PC-3 (cell line): ENCODE data around the gene ATP5MG. TPM values are rescaled to one million over a fixed set of nuclear protein-coding genes. Genes with fewer than 3 reads are reported as not detected.

Experiments used
- ATAC-seq: fragments of 200-7000 bp; cut with Tn5 transposase; 2 replicates; pipeline ENCODE4 v1.9.1; 2020; ENCODE audit warnings: mild to moderate bottlenecking, moderate library complexity
- BruUV-seq: library from RNA; stranded (reverse); fragments of 400-500 nt; replicated peaks from 2 replicates; lab custom pipeline; 2021; lab: Mats Ljungman, UMichigan
- CTCF ChIA-PET: fragments of 300-600 bp; sonication (Branson Sonifier 250); formaldehyde crosslinking; loops from one replicate; lab custom pipeline; 2022; ENCODE audit warnings: antibody characterized with exemption; lab: Charles Lee
- POLR2A ChIA-PET: fragments of 300-600 bp; sonication (Branson Sonifier 250); formaldehyde crosslinking; loops from one replicate; lab custom pipeline; 2022; ENCODE audit warnings: antibody characterized with exemption; ENCODE audit not compliant: unreplicated experiment; lab: Charles Lee
- DNase-seq: peaks from one replicate; pipeline ENCODE4 v3.0.0-alpha.2; 2015
- H2AFZ ChIP-seq: fragments of 300-600 bp; sonication (generic); 2 replicates; pipeline ENCODE4 v1.6.0; 2016; ENCODE audit warnings: antibody characterized with exemption, low read length
- H3F3A ChIP-seq: fragments of 300-600 bp; sonication (generic); one replicate; pipeline ENCODE4 v1.6.0; 2017; ENCODE audit warnings: antibody characterized with exemption, low read length, control low read depth, mild to moderate bottlenecking; ENCODE audit not compliant: unreplicated experiment
- H3K27ac ChIP-seq: fragments of 300-600 bp; sonication (generic); 2 replicates; pipeline ENCODE4 v1.5.1; 2016; ENCODE audit warnings: mild to moderate bottlenecking, low read length
- H3K27me3 ChIP-seq: fragments of 300-600 bp; sonication (generic); 2 replicates; pipeline ENCODE4 v1.6.1; 2016; ENCODE audit warnings: low read length, mixed read lengths
- H3K36me3 ChIP-seq: fragments of 300-600 bp; sonication (generic); 2 replicates; pipeline ENCODE4 v1.6.1; 2016; ENCODE audit warnings: low read depth, mixed run types, low read length, mixed read lengths
- H3K4me1 ChIP-seq: fragments of 300-600 bp; sonication (generic); 2 replicates; pipeline ENCODE4 v1.5.1; 2016; ENCODE audit warnings: low read length; ENCODE audit not compliant: insufficient read depth
- H3K4me2 ChIP-seq: fragments of 300-600 bp; sonication (generic); 2 replicates; pipeline ENCODE4 v1.6.0; 2016; ENCODE audit warnings: low read length
- H3K4me3 ChIP-seq: fragments of 300-600 bp; sonication (generic); 2 replicates; pipeline ENCODE4 v1.5.1; 2016; ENCODE audit warnings: mild to moderate bottlenecking, low read length, mixed read lengths
- H3K79me2 ChIP-seq: fragments of 300-600 bp; sonication (generic); 2 replicates; pipeline ENCODE4 v1.6.1; 2017; ENCODE audit warnings: low read length, mixed read lengths
- H3K9ac ChIP-seq: fragments of 300-600 bp; sonication (generic); 2 replicates; pipeline ENCODE4 v1.6.0; 2016; ENCODE audit warnings: mild to moderate bottlenecking, low read length
- H3K9me2 ChIP-seq: fragments of 300-600 bp; sonication (generic); replicated peaks from 2 replicates; pipeline ENCODE4 v1.6.1; 2016; ENCODE audit warnings: mixed run types, low read length, mixed read lengths
- H3K9me3 ChIP-seq: fragments of 300-600 bp; sonication (generic); 2 replicates; pipeline ENCODE4 v1.6.1; 2016; ENCODE audit warnings: low read length, mixed read lengths
- H4K20me1 ChIP-seq: fragments of 300-600 bp; sonication (generic); 2 replicates; pipeline ENCODE4 v1.6.1; 2016; ENCODE audit warnings: low read length, mixed read lengths
- EZH2 ChIP-seq: fragments of 300-600 bp; sonication (generic); IDR thresholded peaks from one replicate; pipeline ENCODE4 v1.6.1; 2017; ENCODE audit warnings: antibody characterized with exemption, mild to moderate bottlenecking, low read length; ENCODE audit not compliant: unreplicated experiment
- EZH2phosphoT487 ChIP-seq: fragments of 300-600 bp; sonication (generic); IDR thresholded peaks from 2 replicates; pipeline ENCODE4 v1.6.1; 2018; ENCODE audit warnings: mild to moderate bottlenecking, antibody characterized with exemption, low read length, borderline replicate concordance
- intact Hi-C: fragments of 100-400 bp; cut with micrococcal nuclease; formaldehyde crosslinking; loops from 2 replicates; pipeline ENCODE4 v1.9.0; 2023
- total RNA-seq: library from RNA; depleted of rRNA; stranded (reverse); fragments of >200 nt; gene quantifications from 2 replicates; pipeline ENCODE4 v1.2.3, GENCODE V29; 2014
- TF ChIP-seq, protein P1 (sequence below): fragments of 300-600 bp; sonication (generic); conservative IDR thresholded peaks from 2 replicates; pipeline ENCODE4 v1.5.1; 2017; ENCODE audit warnings: antibody characterized with exemption, low read depth, mild to moderate bottlenecking, low read length

The ATP5MG gene
- total RNA-seq, 1 experiment from 2014 or later = 375 TPM

DNA sequence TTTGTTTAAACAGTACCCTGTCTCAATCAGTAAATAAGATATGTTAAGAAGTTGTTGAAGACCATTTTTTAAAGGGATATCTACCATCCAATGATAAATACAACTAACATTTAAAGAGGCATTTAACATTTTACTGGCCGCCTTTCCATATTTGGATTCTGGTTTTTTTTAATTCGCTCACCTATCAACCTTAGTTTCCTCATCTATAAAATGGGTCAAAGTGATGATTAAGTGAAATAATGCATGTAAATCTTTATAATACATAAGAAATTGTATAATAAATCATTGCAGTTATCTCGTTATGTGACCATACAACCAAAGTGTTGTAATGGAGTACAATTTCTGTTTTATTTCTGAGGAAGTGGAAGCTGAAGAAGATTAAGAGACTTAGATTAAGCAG lies 17.7 kb upstream of the ATP5MG start:
- TF ChIP-seq EZH2phosphoT487 (no peak), EZH2 (no peak)
- TF ChIP-seq, protein P1, sequence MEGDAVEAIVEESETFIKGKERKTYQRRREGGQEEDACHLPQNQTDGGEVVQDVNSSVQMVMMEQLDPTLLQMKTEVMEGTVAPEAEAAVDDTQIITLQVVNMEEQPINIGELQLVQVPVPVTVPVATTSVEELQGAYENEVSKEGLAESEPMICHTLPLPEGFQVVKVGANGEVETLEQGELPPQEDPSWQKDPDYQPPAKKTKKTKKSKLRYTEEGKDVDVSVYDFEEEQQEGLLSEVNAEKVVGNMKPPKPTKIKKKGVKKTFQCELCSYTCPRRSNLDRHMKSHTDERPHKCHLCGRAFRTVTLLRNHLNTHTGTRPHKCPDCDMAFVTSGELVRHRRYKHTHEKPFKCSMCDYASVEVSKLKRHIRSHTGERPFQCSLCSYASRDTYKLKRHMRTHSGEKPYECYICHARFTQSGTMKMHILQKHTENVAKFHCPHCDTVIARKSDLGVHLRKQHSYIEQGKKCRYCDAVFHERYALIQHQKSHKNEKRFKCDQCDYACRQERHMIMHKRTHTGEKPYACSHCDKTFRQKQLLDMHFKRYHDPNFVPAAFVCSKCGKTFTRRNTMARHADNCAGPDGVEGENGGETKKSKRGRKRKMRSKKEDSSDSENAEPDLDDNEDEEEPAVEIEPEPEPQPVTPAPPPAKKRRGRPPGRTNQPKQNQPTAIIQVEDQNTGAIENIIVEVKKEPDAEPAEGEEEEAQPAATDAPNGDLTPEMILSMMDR = no peak
- no peaks in the 10 kb centered on the region for H3K9me3 ChIP-seq
- no peak overlapping the region for H3K4me3 ChIP-seq
- H3K9ac ChIP-seq = no peak overlapping the region
- ATAC-seq = no peak
- H2AFZ ChIP-seq = no peak overlapping the region
- ChIA-PET POLR2A (no interaction called here), CTCF (no interaction called here)
- H3K36me3 ChIP-seq = peaks cover 78% of the 10 kb centered on the region
- DNase-seq = no peak
- no peaks in the 10 kb centered on the region for H3F3A ChIP-seq
- H3K4me1 ChIP-seq = no peaks in the 10 kb centered on the region
- intact Hi-C loops = no loop called here
- H3K27me3 ChIP-seq = no peaks in the 10 kb centered on the region
- no TSS peak for BruUV-seq
- H4K20me1 ChIP-seq = no peaks in the 10 kb centered on the region
- H3K4me2 ChIP-seq = no peak overlapping the region
- H3K9me2 ChIP-seq = no peaks in the 10 kb centered on the region
- H3K79me2 ChIP-seq = no peaks in the 10 kb centered on the region
- H3K27ac ChIP-seq = no peak overlapping the region

DNA sequence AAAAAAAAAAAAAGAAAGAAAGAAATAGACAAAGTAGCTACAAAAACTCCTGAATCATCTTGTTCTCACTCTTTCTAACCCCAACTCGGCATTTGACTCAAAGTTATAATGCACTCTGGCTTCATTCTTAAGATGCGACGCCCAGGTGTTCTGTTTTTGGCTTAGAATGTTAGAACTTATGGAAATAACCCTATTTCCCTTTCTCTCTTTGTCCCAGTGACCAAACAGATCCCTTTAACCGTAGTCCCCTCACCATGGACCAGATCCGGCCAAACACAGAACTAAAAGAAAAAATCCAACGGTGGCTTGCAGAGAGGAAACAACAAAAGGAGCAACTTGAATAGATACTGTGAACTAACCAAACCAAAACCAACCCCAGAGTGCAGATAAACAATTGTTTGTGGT lies 5.3 kb upstream of the ATP5MG start:
- H3K4me3 ChIP-seq = no peak overlapping the region
- ChIA-PET CTCF (no interaction called here), POLR2A (no interaction called here)
- H3K9me3 ChIP-seq = no peaks in the 10 kb centered on the region
- H4K20me1 ChIP-seq = no peaks in the 10 kb centered on the region
- 0 out of 2 replicates have a peak, but pooled peaks cover 6% of the 10 kb centered on the region for H3K4me1 ChIP-seq
- no peak for ATAC-seq
- TF ChIP-seq EZH2phosphoT487 = no peak
- TF ChIP-seq EZH2 = no peak
- TF ChIP-seq, protein P1 = no peak
- H3F3A ChIP-seq = peaks cover 3% of the 10 kb centered on the region
- BruUV-seq = no TSS peak
- intact Hi-C loops = no loop called here
- H3K9ac ChIP-seq = no peak overlapping the region
- H3K27ac ChIP-seq = no peak overlapping the region
- 0 out of 2 replicates have a peak, but pooled peaks cover 4% of the 10 kb centered on the region for H3K79me2 ChIP-seq
- peaks cover 36% of the 10 kb centered on the region for H3K36me3 ChIP-seq
- no peaks in the 10 kb centered on the region for H3K27me3 ChIP-seq
- no peak overlapping the region for H3K4me2 ChIP-seq
- no peak for DNase-seq
- H2AFZ ChIP-seq = no peak overlapping the region
- no peaks in the 10 kb centered on the region for H3K9me2 ChIP-seq

DNA sequence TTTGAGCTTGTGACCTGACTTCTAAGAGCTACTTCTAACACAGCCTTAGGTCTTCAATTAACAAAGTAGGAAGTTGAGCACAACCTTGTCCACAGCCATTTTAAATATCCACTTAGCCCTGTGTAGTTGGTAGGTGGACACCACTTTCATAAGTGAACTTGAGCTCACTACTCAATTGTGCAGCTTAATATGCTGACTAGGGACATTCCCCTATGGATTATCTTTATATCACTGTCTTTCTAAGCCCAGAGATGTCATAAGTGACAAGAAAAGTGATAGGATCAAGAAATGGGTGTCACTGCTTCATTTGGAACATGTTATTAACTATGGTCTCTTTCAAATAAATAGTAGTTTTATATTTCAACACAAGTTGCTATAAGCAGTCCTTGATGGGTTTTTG lies 4.0 kb upstream of the ATP5MG start:
- Histone ChIP-seq H3K9me3 (no peaks in the 10 kb centered on the region), H3K9ac (no peak overlapping the region), H3K4me3 (no peak overlapping the region), H3K4me1 (0 out of 2 replicates have a peak, but pooled peaks cover 6% of the 10 kb centered on the region), H3K9me2 (no peaks in the 10 kb centered on the region), H3K27me3 (no peaks in the 10 kb centered on the region), H3K36me3 (peaks cover 31% of the 10 kb centered on the region), H4K20me1 (no peaks in the 10 kb centered on the region), H3K27ac (no peak overlapping the region), H3F3A (peaks cover 3% of the 10 kb centered on the region), H2AFZ (no peak overlapping the region), H3K4me2 (no peak overlapping the region), H3K79me2 (peaks cover 16% of the 10 kb centered on the region)
- no peak for ATAC-seq
- intact Hi-C loops = no loop called here
- TF ChIP-seq EZH2phosphoT487 (no peak), EZH2 (no peak)
- TF ChIP-seq, protein P1 = no peak
- no TSS peak for BruUV-seq
- ChIA-PET POLR2A (no interaction called here), CTCF (no interaction called here)
- no peak for DNase-seq
